ENCODE measurements around the gene CASP7.

GRCh38 chr10:113764582-113764981, 84.9 kb downstream of the CASP7 start:
- TF ChIP-seq CTCF (IDR thresholded peaks at IDR 0.05; ENCODE audit: insufficient read depth, low read depth, low read length) (no peak), EZH2 (IDR thresholded peaks at IDR 0.05; ENCODE audit: insufficient read depth, low read length) (no peak)
